ENCODE results near the gene USP50. TPM values are rescaled to one million over a fixed set of nuclear protein-coding genes. Genes with fewer than 3 reads are reported as not detected.
"Not testable (repeated sequence)": the region's sequence is repeated elsewhere in the genome, so short reads cannot be mapped to it uniquely, and the experiment has no call there.

USP50 gene
- total and polyA plus RNA-seq, 7 donors = 0.04 to 1.1 (median 0.12) TPM; not detected in 4

DNA sequence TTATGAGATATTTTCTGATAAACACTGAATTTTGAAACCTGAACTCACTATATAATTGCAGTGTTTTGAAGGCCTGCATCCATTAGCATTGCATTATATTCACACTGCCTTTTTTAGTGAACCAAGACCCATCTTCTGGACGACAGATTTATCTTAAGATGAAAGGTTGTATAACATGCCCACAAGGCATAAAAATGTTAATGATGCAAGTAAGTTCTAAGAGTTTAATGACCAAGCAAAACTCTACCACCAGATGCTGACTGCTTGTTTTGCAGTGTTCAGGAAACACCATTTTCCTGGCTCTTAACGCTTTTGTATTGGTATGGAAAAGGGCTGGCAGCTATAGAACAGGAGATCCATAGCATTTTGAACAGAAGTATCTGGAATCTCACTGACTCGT, 46.1 kb downstream of the USP50 start:
- intact Hi-C loops (cut with DNase I) = no loop called here
- WGBS, 3 donors = 77 to 84% (median 83%) methylated on average over 3 of the region's 3 CpGs
- no peaks in the 10 kb centered on the region for H3K4me1 ChIP-seq
- H3K4me3 ChIP-seq = no peak overlapping the region
- TF ChIP-seq, protein P1, sequence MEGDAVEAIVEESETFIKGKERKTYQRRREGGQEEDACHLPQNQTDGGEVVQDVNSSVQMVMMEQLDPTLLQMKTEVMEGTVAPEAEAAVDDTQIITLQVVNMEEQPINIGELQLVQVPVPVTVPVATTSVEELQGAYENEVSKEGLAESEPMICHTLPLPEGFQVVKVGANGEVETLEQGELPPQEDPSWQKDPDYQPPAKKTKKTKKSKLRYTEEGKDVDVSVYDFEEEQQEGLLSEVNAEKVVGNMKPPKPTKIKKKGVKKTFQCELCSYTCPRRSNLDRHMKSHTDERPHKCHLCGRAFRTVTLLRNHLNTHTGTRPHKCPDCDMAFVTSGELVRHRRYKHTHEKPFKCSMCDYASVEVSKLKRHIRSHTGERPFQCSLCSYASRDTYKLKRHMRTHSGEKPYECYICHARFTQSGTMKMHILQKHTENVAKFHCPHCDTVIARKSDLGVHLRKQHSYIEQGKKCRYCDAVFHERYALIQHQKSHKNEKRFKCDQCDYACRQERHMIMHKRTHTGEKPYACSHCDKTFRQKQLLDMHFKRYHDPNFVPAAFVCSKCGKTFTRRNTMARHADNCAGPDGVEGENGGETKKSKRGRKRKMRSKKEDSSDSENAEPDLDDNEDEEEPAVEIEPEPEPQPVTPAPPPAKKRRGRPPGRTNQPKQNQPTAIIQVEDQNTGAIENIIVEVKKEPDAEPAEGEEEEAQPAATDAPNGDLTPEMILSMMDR (IDR thresholded peaks at IDR 0.05) = no peak
- ATAC-seq = no peak
- H3K36me3 ChIP-seq (ENCODE audit: insufficient read depth in 1 of 2, low read depth in 1 of 2) = peaks cover 4 to 89% of the 10 kb centered on the region in 2 donors
- H3K9me3 ChIP-seq = no peaks in the 10 kb centered on the region
- no peak for DNase-seq
- no peaks in the 10 kb centered on the region for H3K27me3 ChIP-seq (ENCODE audit: insufficient read depth in 3 of 3, low read length in 2 of 3)
- no peak overlapping the region for H3K27ac ChIP-seq

DNA sequence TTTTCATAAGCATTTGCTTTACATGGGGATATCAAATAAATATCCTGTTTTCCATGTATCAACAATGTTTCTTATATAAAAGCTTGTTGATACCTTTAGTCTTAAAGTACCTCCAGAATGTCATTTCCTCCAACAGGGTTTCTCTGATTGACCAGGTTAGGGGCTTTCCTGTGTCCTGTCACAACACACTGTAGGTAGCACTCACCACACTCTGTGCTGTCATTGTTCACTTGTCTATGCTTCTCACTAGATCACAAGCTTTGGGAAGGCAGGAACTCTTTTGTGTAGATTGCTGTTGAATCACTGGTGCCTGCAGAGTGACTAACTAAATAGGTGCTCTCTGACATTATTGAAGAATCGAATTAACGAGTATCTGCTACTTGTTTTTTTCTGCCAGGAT, 49.8 kb downstream of the USP50 start:
- WGBS, 3 donors = 91 to 95% (median 95%) methylated on average over 2 of the region's 2 CpGs
- H3K9me3 ChIP-seq = no peaks in the 10 kb centered on the region
- H3K4me3 ChIP-seq = no peak overlapping the region
- H3K27me3 ChIP-seq (ENCODE audit: insufficient read depth in 3 of 3, low read length in 2 of 3) = no peaks in the 10 kb centered on the region
- TF ChIP-seq, protein P1 (IDR thresholded peaks at IDR 0.05) = no peak
- DNase-seq (no peak), ATAC-seq (no peak)
- intact Hi-C loops (cut with DNase I) = no loop called here
- H3K36me3 ChIP-seq (ENCODE audit: insufficient read depth in 1 of 2, low read depth in 1 of 2) = peaks cover 12 to 99% of the 10 kb centered on the region in 2 donors
- H3K4me1 ChIP-seq = no peaks in the 10 kb centered on the region
- no peak overlapping the region for H3K27ac ChIP-seq

DNA sequence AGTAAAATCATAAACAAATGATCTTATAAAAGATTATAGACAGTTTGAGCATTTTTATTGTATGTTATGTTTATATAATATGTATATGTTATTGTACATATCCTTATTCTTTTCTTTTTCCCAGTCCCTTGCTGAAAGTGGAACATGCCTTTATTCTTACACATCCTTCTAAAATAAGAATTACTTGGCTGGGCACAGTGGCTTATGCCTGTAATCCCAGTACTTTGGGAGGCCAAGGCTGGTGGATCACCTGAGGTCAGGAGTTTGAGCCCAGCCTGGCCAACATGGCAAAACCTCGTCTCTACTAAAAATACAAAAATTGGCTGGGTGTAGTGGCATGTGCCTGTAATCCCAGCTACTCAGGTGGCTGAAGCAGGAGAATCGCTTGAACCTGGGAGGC, 51.9 kb downstream of the USP50 start:
- H3K9me3 ChIP-seq; H3K27me3 ChIP-seq (ENCODE audit: insufficient read depth in 3 of 3, low read length in 2 of 3); H3K4me1 ChIP-seq; H3K4me3 ChIP-seq; intact Hi-C loops (cut with DNase I); DNase-seq; H3K27ac ChIP-seq: not testable (repeated sequence)
- ATAC-seq = peak in 1 of 4 donors; percentile 65
- H3K36me3 ChIP-seq (ENCODE audit: insufficient read depth in 1 of 2, low read depth in 1 of 2) = peaks cover 11 to 99% of the 10 kb centered on the region in 2 donors
- 30 to 44% (median 32%) methylated on average over 2 of the region's 2 CpGs for WGBS, 3 donors

DNA sequence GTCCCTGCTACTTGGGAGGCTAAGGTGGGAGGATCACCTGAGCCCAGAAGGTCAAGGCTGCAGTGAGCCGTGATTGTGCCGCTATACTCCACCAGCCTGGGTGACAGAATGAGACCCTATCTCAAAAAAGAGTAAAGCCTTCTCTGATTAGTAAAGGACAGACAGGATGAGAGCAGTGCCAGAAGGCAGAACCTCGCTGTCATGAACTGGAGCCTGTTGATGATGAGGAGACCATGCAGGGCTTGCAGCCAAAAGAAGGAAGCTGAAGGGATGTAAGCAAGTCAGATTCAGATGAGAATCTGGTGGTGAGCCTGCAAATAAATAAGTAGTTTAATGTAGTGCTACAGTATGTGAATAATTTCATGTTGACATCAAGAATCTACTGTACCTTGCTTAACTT, 52.8 kb downstream of the USP50 start:
- 94 to 100% (median 94%) methylated on average over 3 of the region's 3 CpGs for WGBS, 3 donors
- Histone ChIP-seq H3K36me3 (ENCODE audit: insufficient read depth in 1 of 2, low read depth in 1 of 2) (peaks cover 11 to 99% of the 10 kb centered on the region in 2 donors), H3K27me3 (ENCODE audit: insufficient read depth in 3 of 3, low read length in 2 of 3) (no peaks in the 10 kb centered on the region), H3K4me3 (no peak overlapping the region), H3K27ac (no peak overlapping the region), H3K4me1 (no peaks in the 10 kb centered on the region), H3K9me3 (no peaks in the 10 kb centered on the region)
- no peak for DNase-seq
- intact Hi-C loops (cut with DNase I) = no loop called here
- TF ChIP-seq, protein P1 (IDR thresholded peaks at IDR 0.05) = no peak
- no peak for ATAC-seq

DNA sequence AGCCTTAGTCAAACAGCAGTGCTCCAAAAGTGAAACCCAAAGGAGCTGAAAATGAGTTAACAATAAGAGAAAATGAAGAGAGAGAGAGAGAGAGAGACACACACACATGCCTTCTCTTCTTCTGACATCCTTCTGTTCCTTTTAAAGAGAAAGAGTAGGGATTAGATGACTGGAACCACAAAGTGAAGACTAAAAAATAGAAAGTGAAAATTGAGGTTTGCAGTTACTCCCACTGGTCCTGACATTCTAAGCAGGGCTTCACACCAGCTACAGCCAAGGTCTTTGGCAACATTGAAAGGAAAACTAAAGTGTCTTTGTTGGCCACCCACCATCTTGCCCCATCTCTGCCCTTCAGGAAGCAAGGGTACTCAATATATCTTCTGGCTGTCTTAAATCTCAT, 59.2 kb downstream of the USP50 start:
- TF ChIP-seq, protein P1 (IDR thresholded peaks at IDR 0.05) = no peak
- Histone ChIP-seq H3K27me3 (ENCODE audit: insufficient read depth in 3 of 3, low read length in 2 of 3) (no peaks in the 10 kb centered on the region), H3K9me3 (no peaks in the 10 kb centered on the region), H3K4me3 (no peak overlapping the region), H3K36me3 (ENCODE audit: insufficient read depth in 1 of 2, low read depth in 1 of 2) (peaks cover 5 to 93% of the 10 kb centered on the region in 2 donors), H3K27ac (no peak overlapping the region), H3K4me1 (no peaks in the 10 kb centered on the region)
- intact Hi-C loops (cut with DNase I) = no loop called here
- DNase-seq = no peak
- no peak for ATAC-seq

Measured in psoas muscle (tissue), 8 donors.